Endothelial cell of umbilical vein (primary cell): Measurements from ENCODE around the gene JAG2. TPM values are rescaled to one million over a fixed set of nuclear protein-coding genes. Genes with fewer than 3 reads are reported as not detected.

Experiments
- BruUV-seq: library from RNA; stranded (reverse); fragments of 400-500 nt; replicated peaks from 2 replicates; lab custom pipeline; 2021; lab: Mats Ljungman, UMichigan
- CTCF ChIA-PET: fragments of 300-600, 350-600 bp; sonication (Branson Sonifier 250); formaldehyde crosslinking; loops from one replicate; lab custom pipeline; 2021; ENCODE audit warnings: antibody characterized with exemption, inconsistent platforms; lab: Charles Lee
- POLR2A ChIA-PET: fragments of 300-600, 350-600 bp; sonication (Branson Sonifier 250); formaldehyde crosslinking; loops from one replicate; lab custom pipeline; 2021; ENCODE audit warnings: antibody characterized with exemption, inconsistent platforms; lab: Charles Lee
- DNase-seq: peaks from one replicate; pipeline ENCODE4 v3.0.0-alpha.2; 2011; ENCODE audit warnings: low read depth, low spot score
- FAIRE-seq: peaks from 2 replicates; lab custom pipeline; 2011; peaks lifted over from hg19 to GRCh38; lab: Jason Lieb, UNC
- H2AFZ ChIP-seq: 2 replicates; pipeline ENCODE4 v1.6.0; 2012; ENCODE audit warnings: low read depth, low read length, control low read depth, inconsistent platforms
- H3K27ac ChIP-seq: 2 replicates; pipeline ENCODE4 v1.5.1; 2011; ENCODE audit warnings: low read depth, mild to moderate bottlenecking, control low read depth, low read length, moderate library complexity; ENCODE audit not compliant: insufficient read depth
- H3K27me3 ChIP-seq, 2 experiments: 2 replicates each; pipeline versions ENCODE4 v1.6.0 to v1.6.1; 2011; ENCODE audit warnings: low read length in 2 of 2, mixed read lengths in 1 of 2; ENCODE audit not compliant: control insufficient read depth in 2 of 2, insufficient read depth in 2 of 2
- H3K36me3 ChIP-seq, 2 experiments: 2 replicates in 1 of 2; 3 replicates in 1 of 2; pipeline ENCODE4 v1.5.1; 2011; ENCODE audit warnings: low read length in 2 of 2, mild to moderate bottlenecking in 1 of 2, moderate library complexity in 1 of 2; ENCODE audit not compliant: control insufficient read depth in 2 of 2, insufficient read depth in 2 of 2; ENCODE audit errors: extremely low read depth in 1 of 2
- H3K4me1 ChIP-seq: 3 replicates; pipeline ENCODE4 v1.5.1; 2011; ENCODE audit warnings: mild to moderate bottlenecking, low read length; ENCODE audit not compliant: control insufficient read depth, insufficient read depth; ENCODE audit errors: extremely low read depth
- H3K4me2 ChIP-seq: 2 replicates; pipeline ENCODE4 v1.6.1; 2011; ENCODE audit warnings: low read length, control low read depth, mixed read lengths; ENCODE audit not compliant: insufficient read depth
- H3K4me3 ChIP-seq, 3 experiments: fragments of 200-600 bp in 1 of 3; sonication (generic), shearing (Covaris generic) in 1 of 3; replicated peaks in 1 of 3; 2 replicates each; pipeline ENCODE4 v1.5.1; 2011 to 2016; ENCODE audit warnings: control low read depth in 3 of 3, low read length in 3 of 3, mild to moderate bottlenecking in 2 of 3, inconsistent platforms in 1 of 3, low read depth in 1 of 3, moderate library complexity in 1 of 3; ENCODE audit not compliant: insufficient read depth in 1 of 3
- H3K79me2 ChIP-seq: 2 replicates; pipeline ENCODE4 v1.6.0; 2012; ENCODE audit warnings: low read length, inconsistent platforms; ENCODE audit not compliant: control insufficient read depth, insufficient read depth
- H3K9ac ChIP-seq: replicated peaks from 2 replicates; pipeline ENCODE3; 2011; ENCODE audit warnings: low read length, control low read depth; ENCODE audit not compliant: insufficient read depth; ENCODE audit errors: extremely low read depth
- H3K9me1 ChIP-seq: replicated peaks from 3 replicates; pipeline ENCODE4 v1.6.0; 2011; ENCODE audit warnings: mild to moderate bottlenecking, low read length; ENCODE audit not compliant: control insufficient read depth, insufficient read depth; ENCODE audit errors: extremely low read depth
- H3K9me3 ChIP-seq: replicated peaks from 2 replicates; pipeline ENCODE4 v1.5.1; 2012; ENCODE audit warnings: low read length, inconsistent platforms; ENCODE audit not compliant: control insufficient read depth, insufficient read depth
- H4K20me1 ChIP-seq: replicated peaks from 2 replicates; pipeline ENCODE3; 2011; ENCODE audit warnings: mild to moderate bottlenecking, low read length; ENCODE audit not compliant: control insufficient read depth, insufficient read depth; ENCODE audit errors: extremely low read depth
- CTCF ChIP-seq, 2 donors: IDR thresholded peaks; 1 replicate in 1 of 2; 2 replicates in 1 of 2; pipeline ENCODE4 v1.5.1; 2011; ENCODE audit warnings: low read length in 2 of 2, mild to moderate bottlenecking in 2 of 2, moderate library complexity in 2 of 2, control low read depth in 1 of 2, inconsistent platforms in 1 of 2, low read depth in 1 of 2; ENCODE audit not compliant: insufficient read depth in 1 of 2; ENCODE audit errors: extremely low read depth in 1 of 2
- EZH2 ChIP-seq: IDR thresholded peaks from 2 replicates; pipeline ENCODE4 v1.6.1; 2012; ENCODE audit warnings: borderline replicate concordance, low read depth, mild to moderate bottlenecking, moderate library complexity, low read length, inconsistent platforms; ENCODE audit not compliant: severe bottlenecking
- FOS ChIP-seq: IDR thresholded peaks from 2 replicates; pipeline ENCODE4 v1.6.1; 2011; ENCODE audit warnings: mild to moderate bottlenecking, low read length, moderate library complexity, borderline replicate concordance; ENCODE audit not compliant: insufficient read depth
- GATA2 ChIP-seq: IDR thresholded peaks from 2 replicates; pipeline ENCODE4 v1.7.0; 2011; ENCODE audit warnings: low read depth, mild to moderate bottlenecking, moderate library complexity, mixed read lengths, low read length; ENCODE audit not compliant: insufficient read length, insufficient read depth
- JUN ChIP-seq: IDR thresholded peaks from 2 replicates; pipeline ENCODE4 v1.6.1; 2011; ENCODE audit warnings: borderline replicate concordance, low read depth; ENCODE audit not compliant: insufficient read length, insufficient read depth
- MYC ChIP-seq: IDR thresholded peaks from one replicate; pipeline ENCODE4 v1.6.1; 2011; ENCODE audit warnings: mild to moderate bottlenecking, low read depth, low read length
- POLR2A ChIP-seq: IDR thresholded peaks from 2 replicates; pipeline ENCODE4 v1.6.1; 2012; ENCODE audit warnings: low read depth, mild to moderate bottlenecking, control low read depth, low read length
- POLR2AphosphoS5 ChIP-seq: IDR thresholded peaks from 2 replicates; pipeline ENCODE4 v1.6.1; 2012; ENCODE audit warnings: low read depth, mild to moderate bottlenecking, control low read depth, low read length, moderate library complexity; ENCODE audit not compliant: insufficient read depth
- dilution Hi-C: fragments of 300-500 bp; cut with MboI; formaldehyde crosslinking; loops from one replicate; pipeline ENCODE4 v1.15.0; 2019; ENCODE audit warnings: low sequenced_read_pairs; ENCODE audit not compliant: extremely low pct_ligation_motif_present
- intact Hi-C: fragments of 100-400 bp; cut with micrococcal nuclease; formaldehyde crosslinking; loops from one replicate; pipeline ENCODE4 v1.10.0; 2022
- polyA plus RNA-seq, 4 experiments: library from polyadenylated mRNA; depleted of rRNA in 3 of 4; stranded (reverse) in 3 of 4; unstranded in 1 of 4; fragments of >200 nt; gene quantifications; 2 replicates each; pipeline versions ENCODE4 v1.2.1 to v1.2.3, GENCODE V29; 2011 to 2012; ENCODE audit warnings: missing spikeins in 1 of 4
- total RNA-seq: library from RNA; stranded (reverse); gene quantifications from 2 replicates; pipeline ENCODE4 v1.2.3, GENCODE V29; 2021
- TF ChIP-seq, protein P1 (sequence below): IDR thresholded peaks from 2 replicates; pipeline ENCODE4 v1.6.1; 2011; ENCODE audit not compliant: insufficient read depth, insufficient read length

JAG2 gene
- total and polyA plus RNA-seq, 2 donors (not counting 3 experiments of a cell fraction or from before 2014, with no cell fraction given): 105 to 128 TPM

DNA sequence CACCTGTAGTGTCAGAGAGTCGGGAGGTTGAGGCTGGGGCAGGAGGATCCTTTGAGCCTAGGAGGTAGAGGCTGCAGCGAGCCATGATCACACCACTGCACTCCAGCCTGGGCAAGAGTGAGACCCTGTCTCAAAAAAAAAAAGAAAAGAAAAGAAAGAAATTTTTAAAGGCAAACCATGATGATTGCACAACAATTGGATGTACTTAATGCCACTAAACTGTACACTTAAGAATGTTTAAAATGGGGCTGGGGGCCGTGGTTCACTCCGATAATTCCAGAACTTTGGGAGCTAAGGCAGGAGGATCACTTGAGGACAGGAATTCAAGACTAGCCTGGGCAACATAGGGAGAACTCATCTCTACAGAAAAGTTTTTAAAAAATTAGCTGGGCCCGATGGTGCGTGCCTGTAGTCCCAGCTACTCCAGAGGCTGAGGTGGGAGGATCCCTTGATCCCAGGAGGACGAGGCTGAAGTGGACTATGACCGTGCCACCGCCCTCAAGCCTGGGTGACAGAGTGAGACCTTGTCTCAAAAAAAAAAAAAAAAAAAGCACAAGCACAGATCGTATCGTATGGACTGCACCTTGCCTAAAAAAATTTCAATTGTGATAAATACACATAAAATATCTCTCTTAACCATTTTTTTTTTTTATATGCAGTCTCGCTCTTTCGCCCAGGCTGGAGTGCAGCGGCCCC, 32.7 kb downstream of the JAG2 start:
- Histone ChIP-seq H3K27me3 (peaks cover 6 to 20% of the 10 kb centered on the region in 2 experiments), H3K79me2 (no peaks in the 10 kb centered on the region), H4K20me1 (no peaks in the 10 kb centered on the region), H3K9me1 (no peaks in the 10 kb centered on the region), H3K9ac (no peak overlapping the region), H3K4me1 (no peaks in the 10 kb centered on the region), H3K4me2 (no peak overlapping the region), H3K27ac (no peak overlapping the region), H2AFZ (no peak overlapping the region), H3K36me3 (peaks cover 4 to 5% of the 10 kb centered on the region in 2 experiments), H3K9me3 (no peaks in the 10 kb centered on the region), H3K4me3 (no peak overlapping the region)
- dilution Hi-C loops (no loop called here), intact Hi-C loops (no loop called here)
- CTCF ChIA-PET: interaction anchor here (1.1 to 2.5 kb wide), 2 partner anchors 22 to 45 kb away, joined by 3 to 7 read pairs; no protein-coding TSS in a partner anchor
- no peak for FAIRE-seq
- POLR2A ChIA-PET: no interaction called here
- DNase-seq: no peak
- no TSS peak for BruUV-seq
- TF ChIP-seq, protein P1, sequence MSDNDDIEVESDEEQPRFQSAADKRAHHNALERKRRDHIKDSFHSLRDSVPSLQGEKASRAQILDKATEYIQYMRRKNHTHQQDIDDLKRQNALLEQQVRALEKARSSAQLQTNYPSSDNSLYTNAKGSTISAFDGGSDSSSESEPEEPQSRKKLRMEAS: no peak
- TF ChIP-seq POLR2A (no peak), MYC (no peak), GATA2 (no peak), FOS (no peak), CTCF (IDR thresholded peaks at IDR 0.05; ENCODE audit: extremely low read depth in 1 of 2, insufficient read depth in 1 of 2, low read depth in 1 of 2, low read length in 2 of 2) (no peak), POLR2AphosphoS5 (no peak), EZH2 (no peak), JUN (no peak)
